ENCODE measurements around the gene MELTF.

MELTF gene

GRCh38 chr3:196966526-196967401, 62.9 kb downstream of the MELTF start:
- H4K20me1 ChIP-seq (ENCODE audit: low read depth, low read length), result no peaks in the 10 kb centered on the region
- no peaks in the 10 kb centered on the region for H3K79me2 ChIP-seq (ENCODE audit: insufficient read depth, low read length)
- H3K9me2 ChIP-seq (replicated peaks; ENCODE audit: insufficient read depth, low read length), result no peaks in the 10 kb centered on the region
- H3K4me2 ChIP-seq (ENCODE audit: low read depth, low read length, poor library complexity, severe bottlenecking), result no peak overlapping the region
- no peaks in the 10 kb centered on the region for H3K9me3 ChIP-seq (ENCODE audit: insufficient read depth, low read length)
- TF ChIP-seq CTCF (IDR thresholded peaks at IDR 0.05; ENCODE audit: insufficient read depth, low read length, poor library complexity, severe bottlenecking) (no peak), EZH2phosphoT487 (conservative IDR thresholded peaks at IDR 0.05; ENCODE audit: low read length) (no peak)
- H3K9ac ChIP-seq (ENCODE audit: low read length), result no peak overlapping the region
- H3K27me3 ChIP-seq (ENCODE audit: low read length), result no peaks in the 10 kb centered on the region
- H2AFZ ChIP-seq (ENCODE audit: low read depth, low read length, severe bottlenecking), result no peak overlapping the region
- no peak overlapping the region for H3K27ac ChIP-seq (ENCODE audit: low read depth, low read length)
- H3K36me3 ChIP-seq (ENCODE audit: low read length), result no peaks in the 10 kb centered on the region
- no peak overlapping the region for H3K4me3 ChIP-seq (ENCODE audit: insufficient read depth, low read length, poor library complexity, severe bottlenecking)
- no peaks in the 10 kb centered on the region for H3F3A ChIP-seq (ENCODE audit: insufficient read depth)

- Histone ChIP-seq H3K36me3 (ENCODE audit: low read length) (no peaks in the 10 kb centered on the region), H3K27me3 (ENCODE audit: low read length) (no peaks in the 10 kb centered on the region), H3F3A (ENCODE audit: insufficient read depth) (no peaks in the 10 kb centered on the region), H3K9me2 (replicated peaks; ENCODE audit: insufficient read depth, low read length) (no peaks in the 10 kb centered on the region), H3K9me3 (ENCODE audit: insufficient read depth, low read length) (no peaks in the 10 kb centered on the region), H3K79me2 (ENCODE audit: insufficient read depth, low read length) (no peaks in the 10 kb centered on the region), H3K4me2 (ENCODE audit: low read depth, low read length, poor library complexity, severe bottlenecking) (no peak overlapping the region), H3K4me3 (ENCODE audit: insufficient read depth, low read length, poor library complexity, severe bottlenecking) (no peak overlapping the region), H4K20me1 (ENCODE audit: low read depth, low read length) (no peaks in the 10 kb centered on the region), H2AFZ (ENCODE audit: low read depth, low read length, severe bottlenecking) (no peak overlapping the region), H3K27ac (ENCODE audit: low read depth, low read length) (no peak overlapping the region), H3K9ac (ENCODE audit: low read length) (no peak overlapping the region)
- TF ChIP-seq EZH2phosphoT487 (conservative IDR thresholded peaks at IDR 0.05; ENCODE audit: low read length) (no peak), CTCF (IDR thresholded peaks at IDR 0.05; ENCODE audit: insufficient read depth, low read length, poor library complexity, severe bottlenecking) (no peak)
Observed at GRCh38 chr3:196965804-196966173, 63.8 kb downstream of the MELTF start.

- TF ChIP-seq CTCF (IDR thresholded peaks at IDR 0.05; ENCODE audit: insufficient read depth, low read length, poor library complexity, severe bottlenecking), result no peak
- TF ChIP-seq EZH2phosphoT487 (conservative IDR thresholded peaks at IDR 0.05; ENCODE audit: low read length), result no peak
- no peaks in the 10 kb centered on the region for H3K79me2 ChIP-seq (ENCODE audit: insufficient read depth, low read length)
- H3K4me3 ChIP-seq (ENCODE audit: insufficient read depth, low read length, poor library complexity, severe bottlenecking), result no peak overlapping the region
- no peaks in the 10 kb centered on the region for H3K27me3 ChIP-seq (ENCODE audit: low read length)
- H2AFZ ChIP-seq (ENCODE audit: low read depth, low read length, severe bottlenecking), result no peak overlapping the region
- no peak overlapping the region for H3K4me2 ChIP-seq (ENCODE audit: low read depth, low read length, poor library complexity, severe bottlenecking)
- no peaks in the 10 kb centered on the region for H3F3A ChIP-seq (ENCODE audit: insufficient read depth)
- H4K20me1 ChIP-seq (ENCODE audit: low read depth, low read length), result no peaks in the 10 kb centered on the region
- no peaks in the 10 kb centered on the region for H3K36me3 ChIP-seq (ENCODE audit: low read length)
- no peak overlapping the region for H3K9ac ChIP-seq (ENCODE audit: low read length)
- no peak overlapping the region for H3K27ac ChIP-seq (ENCODE audit: low read depth, low read length)
- H3K9me3 ChIP-seq (ENCODE audit: insufficient read depth, low read length), result no peaks in the 10 kb centered on the region
- no peaks in the 10 kb centered on the region for H3K9me2 ChIP-seq (replicated peaks; ENCODE audit: insufficient read depth, low read length)
Observed at GRCh38 chr3:196965112-196965803, 64.4 kb downstream of the MELTF start.

Data from SU-DHL-6 (cell line).